ENCODE data around the gene PPP1R14C. TPM values are rescaled to one million over a fixed set of nuclear protein-coding genes. Genes with fewer than 3 reads are reported as not detected.

Gene PPP1R14C
- total RNA-seq, 1 donor from 2014 or later, result 0.26 TPM

GRCh38 chr6:150261997-150262697 is 119.3 kb downstream of the PPP1R14C start:
- Histone ChIP-seq H3K4me1 (peaks cover 5% of the 10 kb centered on the region), H3K9ac (no peak overlapping the region), H3K27me3 (no peaks in the 10 kb centered on the region), H3K79me2 (ENCODE audit: low read depth) (no peaks in the 10 kb centered on the region), H4K20me1 (ENCODE audit: low read depth) (no peaks in the 10 kb centered on the region), H3F3A (ENCODE audit: low read depth) (no peaks in the 10 kb centered on the region), H3K27ac (no peak overlapping the region), H3K4me2 (no peak overlapping the region), H3K36me3 (no peaks in the 10 kb centered on the region), H2AFZ (replicated peaks) (no peak overlapping the region), H3K4me3 (no peak overlapping the region), H3K9me3 (ENCODE audit: low read depth) (no peaks in the 10 kb centered on the region)
- DNase-seq (ENCODE audit: low spot score), result peak; percentile 31
- TF ChIP-seq CTCF (IDR thresholded peaks at IDR 0.05) (no peak), EZH2 (IDR thresholded peaks at IDR 0.05) (no peak), EZH2phosphoT487 (IDR thresholded peaks at IDR 0.05) (no peak)
- Mint-ChIP-seq H3K27ac (no peak overlapping the region), H3K4me1 (peaks cover 9% of the 10 kb centered on the region), H3K36me3 (no peaks in the 10 kb centered on the region), H3K4me3 (no peak overlapping the region), H3K9me3 (no peaks in the 10 kb centered on the region), H3K27me3 (ENCODE audit: insufficient read depth, low read depth) (no peaks in the 10 kb centered on the region)

- TF ChIP-seq EZH2phosphoT487 (IDR thresholded peaks at IDR 0.05) (no peak), CTCF (IDR thresholded peaks at IDR 0.05) (no peak), EZH2 (IDR thresholded peaks at IDR 0.05) (no peak)
- Histone ChIP-seq H3K4me3 (no peak overlapping the region), H3K9me3 (ENCODE audit: low read depth) (no peaks in the 10 kb centered on the region), H3K9ac (no peak overlapping the region), H3K36me3 (no peaks in the 10 kb centered on the region), H3F3A (ENCODE audit: low read depth) (no peaks in the 10 kb centered on the region), H3K79me2 (ENCODE audit: low read depth) (no peaks in the 10 kb centered on the region), H2AFZ (replicated peaks) (no peak overlapping the region), H3K4me2 (no peak overlapping the region), H3K4me1 (peaks cover 5% of the 10 kb centered on the region), H3K27me3 (no peaks in the 10 kb centered on the region), H3K27ac (no peak overlapping the region), H4K20me1 (ENCODE audit: low read depth) (no peaks in the 10 kb centered on the region)
- no peak for DNase-seq (ENCODE audit: low spot score)
- Mint-ChIP-seq H3K36me3 (no peaks in the 10 kb centered on the region), H3K4me1 (peaks cover 18% of the 10 kb centered on the region), H3K27ac (no peak overlapping the region), H3K4me3 (no peak overlapping the region), H3K27me3 (ENCODE audit: insufficient read depth, low read depth) (peaks cover 3% of the 10 kb centered on the region), H3K9me3 (peaks cover under 1% of the 10 kb centered on the region)
Observed at GRCh38 chr6:150263765-150264404, 121.0 kb downstream of the PPP1R14C start.

- H3K9ac ChIP-seq, result no peak overlapping the region
- Mint-ChIP-seq H3K9me3 (peaks cover 2% of the 10 kb centered on the region), H3K4me3 (no peak overlapping the region), H3K27ac (no peak overlapping the region), H3K27me3 (ENCODE audit: insufficient read depth, low read depth) (peaks cover 7% of the 10 kb centered on the region), H3K4me1 (peaks cover 26% of the 10 kb centered on the region), H3K36me3 (no peaks in the 10 kb centered on the region)
- no peaks in the 10 kb centered on the region for H3F3A ChIP-seq (ENCODE audit: low read depth)
- TF ChIP-seq EZH2phosphoT487 (IDR thresholded peaks at IDR 0.05), result no peak
- TF ChIP-seq EZH2 (IDR thresholded peaks at IDR 0.05), result no peak
- TF ChIP-seq CTCF (IDR thresholded peaks at IDR 0.05), result no peak
- no peaks in the 10 kb centered on the region for H3K27me3 ChIP-seq
- no peaks in the 10 kb centered on the region for H3K36me3 ChIP-seq
- H3K4me1 ChIP-seq, result peaks cover 5% of the 10 kb centered on the region
- H3K9me3 ChIP-seq (ENCODE audit: low read depth), result no peaks in the 10 kb centered on the region
- no peak for DNase-seq (ENCODE audit: low spot score)
- H4K20me1 ChIP-seq (ENCODE audit: low read depth), result no peaks in the 10 kb centered on the region
- H2AFZ ChIP-seq (replicated peaks), result no peak overlapping the region
- no peak overlapping the region for H3K27ac ChIP-seq
- H3K79me2 ChIP-seq (ENCODE audit: low read depth), result no peaks in the 10 kb centered on the region
- H3K4me2 ChIP-seq, result no peak overlapping the region
- H3K4me3 ChIP-seq, result no peak overlapping the region
Observed at GRCh38 chr6:150266309-150266708, 123.5 kb downstream of the PPP1R14C start.

Data from neural progenitor cell (in vitro differentiated cells).